ACC112 (cell line): ENCODE results near the gene KY.

Source experiments
- H2AFZ ChIP-seq: fragments of 200-600 bp; sonication (generic); one replicate; pipeline ENCODE4 v1.6.0; 2017; ENCODE audit warnings: antibody characterized with exemption, low read length; ENCODE audit not compliant: unreplicated experiment
- H3K27ac ChIP-seq: fragments of 200-600 bp; sonication (generic); 2 replicates; pipeline ENCODE4 v1.5.1; 2014; ENCODE audit warnings: low read depth, mild to moderate bottlenecking, antibody characterized with exemption, low read length, moderate library complexity
- H3K27me3 ChIP-seq: fragments of 200-600 bp; sonication (generic); 2 replicates; pipeline ENCODE4 v1.6.1; 2014; ENCODE audit warnings: mild to moderate bottlenecking, antibody characterized with exemption, low read length, moderate library complexity, mixed read lengths; ENCODE audit not compliant: insufficient read depth
- H3K36me3 ChIP-seq: fragments of 200-600 bp; sonication (generic); 2 replicates; pipeline ENCODE4 v1.6.1; 2016; ENCODE audit warnings: mild to moderate bottlenecking, antibody characterized with exemption, low read length, moderate library complexity, mixed read lengths; ENCODE audit not compliant: insufficient read depth
- H3K4me1 ChIP-seq: fragments of 200-600 bp; sonication (generic); one replicate; pipeline ENCODE4 v1.6.1; 2016; ENCODE audit warnings: low read length, mixed read lengths; ENCODE audit not compliant: insufficient read depth, unreplicated experiment, control insufficient read depth
- H3K4me3 ChIP-seq: fragments of 200-600 bp; sonication (generic); 2 replicates; pipeline ENCODE4 v1.5.1; 2014; ENCODE audit warnings: mild to moderate bottlenecking, low read depth, low read length
- H3K79me2 ChIP-seq: fragments of 200-600 bp; sonication (generic); one replicate; pipeline ENCODE4 v1.6.0; 2016; ENCODE audit warnings: low read length; ENCODE audit not compliant: control insufficient read depth, unreplicated experiment, insufficient read depth

KY gene

GRCh38 chr3:134625885-134626741, 24.7 kb downstream of the KY start:
- no peaks in the 10 kb centered on the region for H3K79me2 ChIP-seq
- no peaks in the 10 kb centered on the region for H3K36me3 ChIP-seq
- no peak overlapping the region for H3K4me3 ChIP-seq
- no peaks in the 10 kb centered on the region for H3K27me3 ChIP-seq
- peaks cover 6% of the 10 kb centered on the region for H3K4me1 ChIP-seq
- no peak overlapping the region for H3K27ac ChIP-seq
- no peak overlapping the region for H2AFZ ChIP-seq

GRCh38 chr3:134625462-134625861, 25.4 kb downstream of the KY start:
- H3K79me2 ChIP-seq: no peaks in the 10 kb centered on the region
- no peaks in the 10 kb centered on the region for H3K27me3 ChIP-seq
- H3K4me1 ChIP-seq: peaks cover 6% of the 10 kb centered on the region
- H3K27ac ChIP-seq: no peak overlapping the region
- no peak overlapping the region for H2AFZ ChIP-seq
- no peak overlapping the region for H3K4me3 ChIP-seq
- no peaks in the 10 kb centered on the region for H3K36me3 ChIP-seq

GRCh38 chr3:134624537-134625287, 26.1 kb downstream of the KY start:
- no peak overlapping the region for H3K4me3 ChIP-seq
- no peaks in the 10 kb centered on the region for H3K36me3 ChIP-seq
- no peaks in the 10 kb centered on the region for H3K79me2 ChIP-seq
- no peak overlapping the region for H2AFZ ChIP-seq
- H3K27ac ChIP-seq: no peak overlapping the region
- H3K27me3 ChIP-seq: no peaks in the 10 kb centered on the region
- peaks cover 6% of the 10 kb centered on the region for H3K4me1 ChIP-seq

GRCh38 chr3:134623615-134624245, 27.1 kb downstream of the KY start:
- Histone ChIP-seq H3K36me3 (no peaks in the 10 kb centered on the region), H3K27ac (no peak overlapping the region), H2AFZ (no peak overlapping the region), H3K27me3 (no peaks in the 10 kb centered on the region), H3K4me1 (peaks cover 6% of the 10 kb centered on the region), H3K4me3 (no peak overlapping the region), H3K79me2 (no peaks in the 10 kb centered on the region)

- H3K79me2 ChIP-seq: no peaks in the 10 kb centered on the region
- no peaks in the 10 kb centered on the region for H3K27me3 ChIP-seq
- H3K4me3 ChIP-seq: no peak overlapping the region
- H3K36me3 ChIP-seq: no peaks in the 10 kb centered on the region
- H2AFZ ChIP-seq: no peak overlapping the region
- peaks cover 4% of the 10 kb centered on the region for H3K4me1 ChIP-seq
- no peak overlapping the region for H3K27ac ChIP-seq
These were observed 27.9 kb downstream of the KY start for GRCh38 chr3:134622806-134623365.

GRCh38 chr3:134621854-134622253, 29.0 kb downstream of the KY start:
- H2AFZ ChIP-seq: no peak overlapping the region
- no peaks in the 10 kb centered on the region for H3K79me2 ChIP-seq

GRCh38 chr3:134620476-134621115, 30.2 kb downstream of the KY start:
- Histone ChIP-seq H3K79me2 (no peaks in the 10 kb centered on the region), H3K4me1 (no peaks in the 10 kb centered on the region), H3K27me3 (no peaks in the 10 kb centered on the region), H2AFZ (no peak overlapping the region), H3K36me3 (no peaks in the 10 kb centered on the region), H3K27ac (no peak overlapping the region), H3K4me3 (no peak overlapping the region)

More at GRCh38 chr3:134621854-134622253, 29.0 kb downstream of the KY start:
- no peak overlapping the region for H3K4me3 ChIP-seq
- H3K27ac ChIP-seq: no peak overlapping the region
- no peaks in the 10 kb centered on the region for H3K27me3 ChIP-seq
- no peaks in the 10 kb centered on the region for H3K4me1 ChIP-seq
- no peaks in the 10 kb centered on the region for H3K36me3 ChIP-seq

GRCh38 chr3:134619884-134620445, 30.9 kb downstream of the KY start:
- no peak overlapping the region for H3K4me3 ChIP-seq
- H3K27ac ChIP-seq: no peak overlapping the region
- no peak overlapping the region for H2AFZ ChIP-seq
- no peaks in the 10 kb centered on the region for H3K36me3 ChIP-seq
- H3K79me2 ChIP-seq: no peaks in the 10 kb centered on the region
- no peaks in the 10 kb centered on the region for H3K27me3 ChIP-seq
- no peaks in the 10 kb centered on the region for H3K4me1 ChIP-seq

GRCh38 chr3:134619301-134619615, 31.6 kb downstream of the KY start:
- Histone ChIP-seq H3K36me3 (no peaks in the 10 kb centered on the region), H2AFZ (no peak overlapping the region), H3K4me1 (no peaks in the 10 kb centered on the region), H3K27ac (no peak overlapping the region), H3K4me3 (no peak overlapping the region), H3K27me3 (no peaks in the 10 kb centered on the region), H3K79me2 (no peaks in the 10 kb centered on the region)
